GM12872 (cell line): ENCODE results near the gene CRADD.

Experiments used
- TF ChIP-seq, protein P1 (sequence below): IDR thresholded peaks from 3 replicates; pipeline ENCODE4 v1.5.1; 2011; ENCODE audit warnings: low read depth, mild to moderate bottlenecking, low read length, moderate library complexity; ENCODE audit not compliant: insufficient read depth

The CRADD gene

DNA sequence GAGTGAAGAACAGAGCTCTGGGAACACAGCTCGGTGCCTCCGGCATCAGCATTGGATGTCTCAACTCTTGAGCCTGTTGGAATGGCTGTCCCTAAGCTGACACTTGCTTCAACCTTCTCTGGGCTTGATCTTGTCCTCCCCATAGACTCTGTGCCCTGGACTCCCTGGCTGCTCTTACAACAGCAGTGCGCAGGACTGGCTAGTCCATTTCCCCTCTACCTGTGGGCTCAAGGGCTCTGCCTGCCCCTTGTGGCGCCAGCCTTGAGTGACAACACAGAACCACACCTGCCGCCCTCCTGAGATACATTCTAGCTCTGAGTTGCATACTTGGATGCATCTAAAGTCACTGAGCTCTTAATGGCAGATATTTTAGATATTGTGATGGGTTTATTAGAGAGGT, 6.2 kb downstream of the CRADD start:
- TF ChIP-seq, protein P1, sequence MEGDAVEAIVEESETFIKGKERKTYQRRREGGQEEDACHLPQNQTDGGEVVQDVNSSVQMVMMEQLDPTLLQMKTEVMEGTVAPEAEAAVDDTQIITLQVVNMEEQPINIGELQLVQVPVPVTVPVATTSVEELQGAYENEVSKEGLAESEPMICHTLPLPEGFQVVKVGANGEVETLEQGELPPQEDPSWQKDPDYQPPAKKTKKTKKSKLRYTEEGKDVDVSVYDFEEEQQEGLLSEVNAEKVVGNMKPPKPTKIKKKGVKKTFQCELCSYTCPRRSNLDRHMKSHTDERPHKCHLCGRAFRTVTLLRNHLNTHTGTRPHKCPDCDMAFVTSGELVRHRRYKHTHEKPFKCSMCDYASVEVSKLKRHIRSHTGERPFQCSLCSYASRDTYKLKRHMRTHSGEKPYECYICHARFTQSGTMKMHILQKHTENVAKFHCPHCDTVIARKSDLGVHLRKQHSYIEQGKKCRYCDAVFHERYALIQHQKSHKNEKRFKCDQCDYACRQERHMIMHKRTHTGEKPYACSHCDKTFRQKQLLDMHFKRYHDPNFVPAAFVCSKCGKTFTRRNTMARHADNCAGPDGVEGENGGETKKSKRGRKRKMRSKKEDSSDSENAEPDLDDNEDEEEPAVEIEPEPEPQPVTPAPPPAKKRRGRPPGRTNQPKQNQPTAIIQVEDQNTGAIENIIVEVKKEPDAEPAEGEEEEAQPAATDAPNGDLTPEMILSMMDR = no peak

DNA sequence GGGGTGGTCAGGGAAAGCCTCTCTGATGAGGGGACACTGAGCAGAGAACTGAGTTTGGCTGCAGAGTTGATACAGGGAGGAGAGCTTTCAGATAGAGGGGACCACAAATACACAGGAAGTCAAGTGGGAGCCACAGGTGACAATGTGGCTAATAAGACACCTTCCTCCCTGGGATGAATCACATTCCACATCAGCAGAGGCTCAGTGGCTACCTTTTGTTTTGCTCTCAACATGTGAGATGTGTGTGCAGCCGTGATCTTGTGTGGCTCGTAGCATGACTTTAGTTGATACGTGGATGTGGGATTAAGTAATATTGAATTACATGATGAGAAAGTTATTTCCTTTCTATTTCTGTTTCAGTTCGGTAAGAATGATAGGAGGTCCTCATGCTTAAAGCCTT, 7.5 kb downstream of the CRADD start:
- TF ChIP-seq, protein P1 = no peak

DNA sequence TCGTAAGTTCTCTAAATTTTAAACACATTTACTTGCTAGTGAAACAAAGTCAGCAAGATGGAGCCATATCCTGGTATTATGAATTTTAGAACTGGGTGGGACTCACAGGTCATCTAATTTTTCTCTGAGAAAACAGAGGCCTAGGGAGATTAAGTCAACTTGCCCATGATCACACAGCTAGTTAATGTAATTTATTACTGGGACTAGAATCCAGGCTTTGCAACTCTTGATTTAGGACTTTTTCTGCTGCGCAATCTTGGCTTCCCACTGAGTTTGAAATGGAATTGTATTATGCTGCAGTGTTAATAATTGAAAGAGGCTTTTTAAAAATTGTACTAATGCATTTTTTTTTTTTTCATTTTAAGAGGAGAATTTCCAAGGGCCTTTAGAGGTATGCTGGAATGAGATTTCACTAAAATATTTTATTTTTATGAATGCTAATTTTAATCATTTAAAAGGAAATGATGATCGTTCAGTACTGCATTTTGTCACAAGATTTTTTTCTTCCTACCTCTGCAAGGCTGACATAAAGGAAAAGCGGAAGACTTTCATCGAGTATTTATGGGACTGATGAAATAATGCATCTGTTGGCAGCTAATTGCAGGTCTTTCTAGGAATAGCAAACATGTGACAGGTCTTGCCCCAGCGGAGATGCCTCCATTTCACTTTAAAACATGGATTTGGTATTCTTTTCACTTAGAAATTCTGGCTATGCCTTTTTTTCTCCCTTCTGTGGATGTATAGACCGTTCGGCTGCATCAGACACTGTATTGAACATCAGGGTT, 9.6 kb downstream of the CRADD start:
- TF ChIP-seq, protein P1 = no peak

DNA sequence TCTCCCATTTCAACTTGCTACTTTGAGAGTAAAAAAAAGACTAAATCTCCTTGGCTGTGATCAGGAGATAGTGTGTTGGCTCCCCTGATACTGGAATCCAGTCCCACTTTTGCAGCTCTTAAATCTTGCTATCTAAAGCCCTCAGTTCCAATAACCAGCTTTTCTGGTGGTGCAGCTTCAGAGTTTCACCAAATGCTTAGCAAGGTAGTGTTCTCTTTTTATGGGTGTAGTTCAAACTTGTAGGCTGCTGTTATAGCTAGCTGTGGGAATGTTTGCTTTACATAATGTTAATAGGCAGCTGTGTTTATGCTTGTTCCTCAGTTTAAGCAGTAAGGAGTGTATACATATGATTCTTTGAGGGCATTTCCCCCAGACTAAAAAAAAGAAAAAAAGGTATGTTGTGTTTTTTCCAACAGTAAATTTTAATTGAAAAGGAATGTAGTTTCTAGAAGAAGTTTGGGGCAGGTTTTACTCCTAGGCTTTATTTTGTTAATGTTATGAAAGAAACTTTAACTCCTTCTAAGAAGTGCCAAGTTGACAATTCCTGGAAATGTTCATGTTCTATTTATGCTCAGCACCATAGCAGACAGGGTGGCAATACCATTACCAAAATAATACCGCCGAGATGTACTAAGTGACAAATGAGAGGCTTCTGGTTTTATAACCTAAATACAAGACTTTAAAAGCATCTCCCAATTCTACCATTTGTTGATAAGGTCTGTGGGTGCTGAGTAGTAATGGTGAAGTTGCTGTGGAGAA, 12.1 kb downstream of the CRADD start:
- TF ChIP-seq, protein P1 = no peak

DNA sequence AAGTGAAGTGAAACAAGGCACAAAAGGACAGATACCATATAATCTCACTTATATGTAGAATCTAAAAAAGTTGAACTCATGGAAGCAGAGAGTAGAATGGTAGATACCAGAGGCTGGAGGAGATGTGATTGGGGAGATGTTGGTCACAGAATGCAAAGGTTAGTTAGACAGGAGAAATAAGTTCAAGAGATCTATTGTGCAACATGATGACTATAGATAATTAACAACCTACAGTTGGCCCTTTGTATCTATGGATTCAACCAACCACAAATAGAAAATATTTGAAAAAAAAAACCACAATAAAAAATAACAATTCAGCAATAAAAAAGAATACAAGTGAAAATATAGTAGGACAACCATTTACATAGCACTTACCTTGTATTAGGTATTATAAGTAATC, 19.3 kb downstream of the CRADD start:
- TF ChIP-seq, protein P1 = no peak

DNA sequence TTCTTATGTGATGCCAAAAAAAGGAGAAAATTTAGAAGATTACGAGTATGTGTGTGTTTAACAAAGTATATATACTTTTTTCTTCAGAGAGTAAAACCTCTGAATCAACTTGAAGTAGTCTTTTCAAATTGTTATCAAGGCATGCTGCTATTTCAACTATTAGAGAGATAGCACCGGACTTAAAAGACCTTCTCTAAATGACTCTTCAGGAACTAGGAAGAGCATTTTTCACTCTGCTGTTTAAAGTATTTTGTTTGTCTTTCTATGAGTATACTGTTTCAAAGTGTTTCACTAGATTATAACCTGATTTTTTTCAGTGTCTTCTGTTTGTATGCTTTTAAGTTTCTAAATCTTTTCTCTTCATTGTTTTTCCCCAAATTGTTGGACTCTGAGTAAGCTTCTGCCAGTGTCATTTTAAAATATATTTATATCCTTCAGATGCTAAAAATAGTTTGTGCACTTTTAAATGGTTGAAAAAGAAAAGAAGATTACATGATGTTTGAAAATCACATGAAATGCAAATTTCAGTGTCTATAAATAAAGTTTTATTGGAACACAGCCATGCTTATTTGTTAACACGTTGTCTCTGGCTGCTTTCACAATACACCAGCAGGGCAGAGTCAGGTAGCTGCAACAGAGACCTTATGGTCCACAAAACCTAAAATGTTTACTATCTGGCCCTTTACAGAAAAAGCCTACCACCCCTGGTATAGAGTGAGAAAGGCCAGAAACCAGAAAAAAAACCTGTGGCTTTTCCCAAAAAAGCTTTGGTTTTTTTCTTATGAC, 21.3 kb downstream of the CRADD start:
- TF ChIP-seq, protein P1 = no peak

DNA sequence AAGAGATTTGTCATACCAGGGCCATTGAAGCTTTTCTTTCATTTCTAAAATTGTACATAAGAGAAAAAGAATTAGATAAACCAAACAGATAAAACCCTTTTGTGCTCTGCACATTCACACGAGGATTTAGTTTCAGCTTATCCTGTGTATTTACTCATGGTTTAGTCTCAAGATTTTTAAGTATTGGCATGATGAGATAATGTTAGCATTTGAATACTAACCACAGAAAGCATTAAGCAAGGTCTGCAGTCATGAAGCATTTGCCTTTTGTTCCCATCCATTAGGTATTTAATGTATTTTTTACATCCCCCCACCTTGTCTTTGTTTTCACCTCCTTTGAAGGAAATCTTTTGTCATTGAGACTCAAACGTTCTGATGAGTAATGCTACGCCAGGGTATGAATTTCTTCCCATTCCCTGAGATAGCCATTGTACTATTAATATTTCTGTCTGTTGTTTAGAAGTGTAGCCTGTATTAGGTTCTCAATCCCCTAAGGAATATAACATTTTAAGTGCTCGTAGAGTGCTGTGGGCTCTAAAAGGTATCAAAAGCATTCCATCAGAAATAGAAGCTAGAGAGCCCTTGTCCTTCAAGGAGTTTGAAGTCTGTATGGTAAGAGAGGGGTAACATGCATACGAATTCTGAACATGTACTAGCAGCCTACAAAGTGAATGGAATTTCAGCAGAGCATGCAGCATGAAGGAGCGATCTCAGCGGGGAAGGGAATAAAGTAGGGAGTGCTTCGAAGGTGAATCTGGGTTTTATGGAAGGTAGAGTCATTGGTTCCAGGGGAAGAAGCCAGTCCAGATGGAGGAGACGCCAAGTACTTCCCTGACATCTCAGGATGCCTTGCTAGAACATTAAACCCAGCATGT, 22.3 kb downstream of the CRADD start:
- TF ChIP-seq, protein P1 = no peak
